ENCODE data around the gene LIG3. TPM values are rescaled to one million over a fixed set of nuclear protein-coding genes. Genes with fewer than 3 reads are reported as not detected.
A peak's percentile ranks its signal among the peaks of the same experiment; 100 is the strongest.

Gene LIG3
- total and polyA plus RNA-seq, 2 of the 4 experiments (the other 2 are of a cell fraction), result 36.4 to 41.9 TPM

- Histone ChIP-seq H2BK20ac (ENCODE audit: low read depth, low read length) (peak overlapping the region; percentile 50; the same call in 1 of the 2 replicates), H4K8ac (ENCODE audit: low read depth in 2 of 2, low read length in 2 of 2) (peak overlapping the region; percentile 78 to 83), H3K27me3 (ENCODE audit: control insufficient read depth, insufficient read depth, low read length) (no peaks in the 10 kb centered on the region), H3K4me2 (ENCODE audit: low read depth, low read length) (no peak overlapping the region), H3K4me1 (ENCODE audit: control insufficient read depth, insufficient read depth, low read length) (peaks cover 22% of the 10 kb centered on the region), H4K20me1 (ENCODE audit: insufficient read depth, low read length) (no peaks in the 10 kb centered on the region), H4K5ac (ENCODE audit: low read depth, low read length) (peak overlapping the region; percentile 85), H2BK15ac (ENCODE audit: low read depth, low read length) (peak overlapping the region; percentile 96; the same call in 2 of the 3 replicates), H3K36me3 (ENCODE audit: control insufficient read depth, insufficient read depth, low read length) (peaks cover 48% of the 10 kb centered on the region), H3K18ac (ENCODE audit: low read depth, low read length) (peak overlapping the region; percentile 58), H3K4ac (ENCODE audit: low read depth, low read length) (peak overlapping the region; percentile 70), H3K9me3 (ENCODE audit: control insufficient read depth, insufficient read depth, low read length) (no peaks in the 10 kb centered on the region), H2AK9ac (replicated peaks; ENCODE audit: low read depth, low read length, poor library complexity) (peak overlapping the region; percentile 87), H2BK5ac (ENCODE audit: low read depth, low read length, poor library complexity, severe bottlenecking) (peak overlapping the region; percentile 67), H3K9ac (ENCODE audit: low read depth, low read length) (peak overlapping the region; percentile 49), H4K91ac (ENCODE audit: insufficient read depth, low read depth, low read length) (peak overlapping the region; percentile 88), H3K9me1 (ENCODE audit: insufficient read depth, low read length) (peaks cover 8% of the 10 kb centered on the region), H3K14ac (replicated peaks; ENCODE audit: low read depth, low read length) (peak overlapping the region; percentile 69), H2AK5ac (ENCODE audit: low read depth, low read length) (peak overlapping the region; percentile 84), H3K79me1 (ENCODE audit: low read depth in 1 of 2, low read length in 2 of 2) (peaks cover 0 to 10% of the 10 kb centered on the region in 2 experiments; a peak in 1 of 4 replicates), H3K56ac (ENCODE audit: extremely low read depth, insufficient read depth, low read length) (peak overlapping the region; percentile 45; the same call in 1 of the 2 replicates), H3K27ac (ENCODE audit: insufficient read depth, low read length) (peak overlapping the region; percentile 77), H3K23ac (ENCODE audit: low read depth, low read length) (peak overlapping the region; percentile 70; the same call in 1 of the 2 replicates), H2AFZ (replicated peaks; ENCODE audit: low read length, poor library complexity) (peak overlapping the region; percentile 36), H3K4me3 (ENCODE audit: insufficient read depth, low read depth, low read length) (no peak overlapping the region), H2BK120ac (ENCODE audit: low read depth, low read length) (peak overlapping the region; percentile 74)
- no TSS peak for BruUV-seq (replicated peaks)
- no peak for TF ChIP-seq CEBPB (IDR thresholded peaks at IDR 0.05; ENCODE audit: low read depth, low read length)
- TF ChIP-seq MAZ (IDR thresholded peaks at IDR 0.05; ENCODE audit: borderline replicate concordance, low read depth, low read length), result peak; percentile 56; the same call in 1 of the 2 replicates
- peak; percentile 89 for TF ChIP-seq CTCF (conservative IDR thresholded peaks at IDR 0.05; ENCODE audit: low read depth, low read length)
- peak; percentile 88 for TF ChIP-seq SMC3 (IDR thresholded peaks at IDR 0.05; ENCODE audit: low read depth, low read length)
- TF ChIP-seq RAD21 (IDR thresholded peaks at IDR 0.05; ENCODE audit: low read length), result peak; percentile 94
- no peak for TF ChIP-seq FOS (IDR thresholded peaks at IDR 0.05; ENCODE audit: low read depth, low read length)
- CTCF ChIA-PET, result interaction anchor here (1.1 kb wide), 1 partner anchor 91 kb away, joined by 3 read pairs; no protein-coding TSS in a partner anchor
- DNase-seq (peak; percentile 70), ATAC-seq (ENCODE audit: low read depth) (peak; percentile 84)
- dilution Hi-C loops (cut with HindIII; ENCODE audit: low sequenced_read_pairs, unreplicated experiment), result no loop called here
- WGBS, 2 experiments (ENCODE audit: extremely low coverage in 2 of 2, insufficient read length in 1 of 2), result no CpG with 5 or more reads among the region's 5 CpGs
- intact Hi-C loops (cut with micrococcal nuclease), result loop anchor here (1.0 to 10.0 kb wide), 5 partner anchors 91 to 576 kb away; partner anchors contain the start of gene RAD51D
- POLR2A ChIA-PET (ENCODE audit: unreplicated experiment), result no interaction called here
- in situ Hi-C loops (cut with MboI; ENCODE audit: low sequenced_read_pairs), result loop anchor here (5.0 to 25.0 kb wide), 2 partner anchors 94 to 589 kb away; partner anchors contain the start of genes AP2B1 and PEX12
These were observed 17.9 kb downstream of the LIG3 start for GRCh38 chr17:34998205-34998604.
